CD14-positive monocyte (primary cell): ENCODE results near the gene DNAJB13. TPM values are rescaled to one million over a fixed set of nuclear protein-coding genes. Genes with fewer than 3 reads are reported as not detected.

Experiments
- DNase-seq, 3 donors: peaks; one replicate each; pipeline ENCODE4 v3.0.0-alpha.2; 2011 to 2022
- H2AFZ ChIP-seq: 2 replicates; pipeline ENCODE4 v1.6.0; 2012; ENCODE audit warnings: mild to moderate bottlenecking, low read depth, low read length, inconsistent platforms; ENCODE audit not compliant: insufficient read depth, poor library complexity, severe bottlenecking
- H3K27ac ChIP-seq, 2 donors: 1 replicate in 1 of 2; 2 replicates in 1 of 2; pipeline ENCODE4 v1.5.1; 2012 to 2013; ENCODE audit warnings: low read length in 2 of 2, control low read depth in 1 of 2, inconsistent platforms in 1 of 2, low read depth in 1 of 2, mild to moderate bottlenecking in 1 of 2
- H3K27me3 ChIP-seq, 2 donors: one replicate each; pipeline versions ENCODE4 v1.6.0 to v1.6.1; 2011 to 2013; ENCODE audit warnings: low read length in 2 of 2; ENCODE audit not compliant: control insufficient read depth in 2 of 2, insufficient read depth in 2 of 2
- H3K36me3 ChIP-seq, 2 donors: replicated peaks in 1 of 2; 1 replicate in 1 of 2; 2 replicates in 1 of 2; pipeline versions ENCODE4 v1.5.1 to v1.6.1; 2012 to 2013; ENCODE audit warnings: low read length in 2 of 2, control low read depth in 1 of 2, inconsistent platforms in 1 of 2, mild to moderate bottlenecking in 1 of 2; ENCODE audit not compliant: insufficient read depth in 2 of 2, control insufficient read depth in 1 of 2
- H3K4me1 ChIP-seq, 2 donors: 1 replicate in 1 of 2; 2 replicates in 1 of 2; pipeline versions ENCODE4 v1.5.1 to v1.6.1; 2012 to 2013; ENCODE audit warnings: low read length in 2 of 2, control low read depth in 1 of 2, inconsistent platforms in 1 of 2, mild to moderate bottlenecking in 1 of 2, moderate library complexity in 1 of 2; ENCODE audit not compliant: insufficient read depth in 2 of 2, control insufficient read depth in 1 of 2
- H3K4me2 ChIP-seq: replicated peaks from 2 replicates; pipeline ENCODE3; 2012; ENCODE audit warnings: low read length, moderate library complexity, mild to moderate bottlenecking; ENCODE audit not compliant: poor library complexity, severe bottlenecking; ENCODE audit errors: extremely low read depth
- H3K4me3 ChIP-seq, 3 experiments: fragments of 200-600 bp in 1 of 3; sonication (generic) in 1 of 3; replicated peaks in 1 of 3; 1 replicate in 2 of 3; 2 replicates in 1 of 3; pipeline ENCODE4 v1.5.1; 2011 to 2013; ENCODE audit warnings: low read length in 3 of 3, mild to moderate bottlenecking in 3 of 3, control low read depth in 2 of 3, low read depth in 2 of 3, inconsistent platforms in 1 of 3, moderate library complexity in 1 of 3
- H3K79me2 ChIP-seq: 2 replicates; pipeline ENCODE4 v1.6.0; 2012; ENCODE audit warnings: mild to moderate bottlenecking, control low read depth, inconsistent platforms, low read length, moderate library complexity; ENCODE audit not compliant: insufficient read depth
- H3K9ac ChIP-seq: 2 replicates; pipeline ENCODE4 v1.6.0; 2017; ENCODE audit warnings: low read length, mild to moderate bottlenecking; ENCODE audit not compliant: insufficient read depth, poor library complexity, severe bottlenecking
- H3K9me3 ChIP-seq, 2 donors: replicated peaks in 1 of 2; 1 replicate in 1 of 2; 2 replicates in 1 of 2; pipeline versions ENCODE4 v1.5.1 to v1.6.1; 2012 to 2013; ENCODE audit warnings: low read length in 2 of 2, control low read depth in 1 of 2; ENCODE audit not compliant: control insufficient read depth in 1 of 2, insufficient read depth in 1 of 2
- H4K20me1 ChIP-seq: 2 replicates; pipeline ENCODE4 v1.6.0; 2012; ENCODE audit warnings: mild to moderate bottlenecking, low read length, control low read depth, moderate library complexity; ENCODE audit not compliant: insufficient read depth
- H3K27ac Mint-ChIP-seq, 7 donors: one replicate each; pipeline ENCODE4 v1.8.0; 2020; ENCODE audit warnings: mild to moderate bottlenecking in 7 of 7, mixed read lengths in 7 of 7, moderate library complexity in 6 of 7, inconsistent platforms in 2 of 7
- H3K27me3 Mint-ChIP-seq, 3 donors: one replicate each; pipeline ENCODE4 v1.8.0; 2021 to 2022; ENCODE audit warnings: low read depth in 3 of 3, mild to moderate bottlenecking in 3 of 3, mixed read lengths in 3 of 3, moderate library complexity in 3 of 3, inconsistent platforms in 1 of 3
- H3K36me3 Mint-ChIP-seq, 2 donors: one replicate each; pipeline ENCODE4 v1.8.0; 2020; ENCODE audit warnings: mixed read lengths in 2 of 2, inconsistent platforms in 1 of 2, mild to moderate bottlenecking in 1 of 2
- H3K4me1 Mint-ChIP-seq: one replicate; pipeline ENCODE4 v1.8.0; 2020; ENCODE audit warnings: mild to moderate bottlenecking, mixed read lengths
- H3K4me3 Mint-ChIP-seq, 2 donors: one replicate each; pipeline ENCODE4 v1.8.0; 2020; ENCODE audit warnings: mild to moderate bottlenecking in 2 of 2, mixed read lengths in 2 of 2, moderate library complexity in 1 of 2
- H3K9me3 Mint-ChIP-seq, 7 donors: one replicate each; pipeline ENCODE4 v1.8.0; 2020 to 2022; ENCODE audit warnings: mixed read lengths in 7 of 7, mild to moderate bottlenecking in 6 of 7, moderate library complexity in 6 of 7, inconsistent platforms in 2 of 7
- CTCF ChIP-seq: fragments of 200-600 bp; IDR thresholded peaks from one replicate; pipeline ENCODE4 v1.8.0; 2022; ENCODE audit warnings: antibody characterized with exemption, mild to moderate bottlenecking
- WGBS: methylation state at CpG from one replicate; pipeline ENCODE4 v1.1.5; 2013; ENCODE audit warnings: missing lambda C conversion rate; ENCODE audit not compliant: insufficient coverage; 5-methylcytosine and 5-hydroxymethylcytosine counted together
- intact Hi-C, 2 donors: fragments of 100-400 bp; cut with micrococcal nuclease; formaldehyde crosslinking; loops; one replicate each; pipeline versions ENCODE4 v1.15.0 to v1.15.1; 2023
- polyA plus RNA-seq, 3 donors: library from polyadenylated mRNA; depleted of rRNA in 1 of 3; unstranded in 2 of 3; stranded (reverse) in 1 of 3; fragments of 300-500 nt in 2 of 3; fragments of >200 nt in 1 of 3; fragmentation: Illumina TruSeq in 2 of 3; gene quantifications; 1 replicate in 2 of 3; 2 replicates in 1 of 3; pipeline ENCODE4 v1.2.3, GENCODE V29; 2012 to 2021

Gene DNAJB13
- polyA plus RNA-seq, 3 donors: not detected

- no peaks in the 10 kb centered on the region for H3K9me3 Mint-ChIP-seq
Observed at GRCh38 chr11:73965764-73966121, 14.9 kb downstream of the DNAJB13 start.

GRCh38 chr11:73968356-73968966, 17.6 kb downstream of the DNAJB13 start:
- 81% methylated on average over 10 of the region's 15 CpGs for WGBS
- intact Hi-C loops: loop anchor here in 1 of 2 donors (10.0 kb wide), 1 partner anchor 206 kb away; the partner anchor contains the start of genes C2CD3 and PPME1
- no peak for TF ChIP-seq CTCF
- peaks cover 20% of the 10 kb centered on the region for H3K4me1 Mint-ChIP-seq
- H3K36me3 ChIP-seq: peaks cover 0 to 4% of the 10 kb centered on the region in 2 donors
- H3K27me3 ChIP-seq: no peaks in the 10 kb centered on the region
- no peak overlapping the region for H3K9ac ChIP-seq
- peaks cover 2 to 10% (median 6%) of the 10 kb centered on the region in 3 donors for H3K27me3 Mint-ChIP-seq
- no peak overlapping the region for H3K4me2 ChIP-seq
- no peaks in the 10 kb centered on the region for H3K9me3 ChIP-seq
- DNase-seq: no peak
- H3K36me3 Mint-ChIP-seq: peaks cover 6% of the 10 kb centered on the region in 2 donors
- no peak overlapping the region for H3K4me3 ChIP-seq
- no peak overlapping the region for H2AFZ ChIP-seq
- H3K4me1 ChIP-seq: peaks cover 9 to 11% of the 10 kb centered on the region in 2 donors
- peaks cover 22% of the 10 kb centered on the region for H4K20me1 ChIP-seq
- no peak overlapping the region for H3K27ac ChIP-seq
- H3K27ac Mint-ChIP-seq: peak overlapping the region in 2 of 7 donors; percentile 64 to 74
- no peaks in the 10 kb centered on the region for H3K9me3 Mint-ChIP-seq
- no peaks in the 10 kb centered on the region for H3K79me2 ChIP-seq
- no peak overlapping the region for H3K4me3 Mint-ChIP-seq

More at GRCh38 chr11:73965764-73966121, 14.9 kb downstream of the DNAJB13 start:
- H3K36me3 Mint-ChIP-seq: no peaks in the 10 kb centered on the region
- H3K79me2 ChIP-seq: no peaks in the 10 kb centered on the region
- no peaks in the 10 kb centered on the region for H3K36me3 ChIP-seq
- H3K27ac Mint-ChIP-seq: peak overlapping the region in 1 of 7 donors; percentile 15
- no peak overlapping the region for H3K9ac ChIP-seq
- no peaks in the 10 kb centered on the region for H3K9me3 ChIP-seq
- no peak overlapping the region for H3K4me2 ChIP-seq
- peaks cover 3 to 5% of the 10 kb centered on the region in 2 donors for H3K4me1 ChIP-seq
- no peaks in the 10 kb centered on the region for H4K20me1 ChIP-seq
- H3K27ac ChIP-seq: no peak overlapping the region
- TF ChIP-seq CTCF: no peak
- no peak overlapping the region for H3K4me3 ChIP-seq
- H2AFZ ChIP-seq: no peak overlapping the region
- no CpG with 5 or more reads among the region's 2 CpGs for WGBS
- no peak overlapping the region for H3K4me3 Mint-ChIP-seq
- peaks cover 6 to 16% (median 6%) of the 10 kb centered on the region in 3 donors for H3K27me3 Mint-ChIP-seq
- intact Hi-C loops: loop anchor here in 1 of 2 donors (10.0 kb wide), 1 partner anchor 209 kb away; the partner anchor contains the start of genes C2CD3 and PPME1
- H3K27me3 ChIP-seq: no peaks in the 10 kb centered on the region
- H3K4me1 Mint-ChIP-seq: peaks cover 7% of the 10 kb centered on the region
- DNase-seq: no peak
